ENCODE results near the gene ATP5F1E. TPM values are rescaled to one million over a fixed set of nuclear protein-coding genes. Genes with fewer than 3 reads are reported as not detected.
"Not testable (repeated sequence)": the region's sequence is repeated elsewhere in the genome, so short reads cannot be mapped to it uniquely, and the experiment has no call there.

ATP5F1E gene
- total RNA-seq, 1 donor from 2014 or later = 27.9 TPM

- DNase-seq (ENCODE audit: extremely low read depth, low read depth, low spot score) = no peak
Measured at GRCh38 chr20:58992911-58993310, 39.2 kb downstream of the ATP5F1E start.

- DNase-seq (ENCODE audit: extremely low read depth, low read depth, low spot score) = no peak
Measured at GRCh38 chr20:58991715-58992114, 40.4 kb downstream of the ATP5F1E start.

GRCh38 chr20:58990651-58991445 lies 41.3 kb downstream of the ATP5F1E start:
- DNase-seq (ENCODE audit: extremely low read depth, low read depth, low spot score) = no peak

GRCh38 chr20:58989196-58989595 lies 42.9 kb downstream of the ATP5F1E start:
- no peak for DNase-seq (ENCODE audit: extremely low read depth, low read depth, low spot score)

GRCh38 chr20:58988565-58988882 lies 43.6 kb downstream of the ATP5F1E start:
- no peak for DNase-seq (ENCODE audit: extremely low read depth, low read depth, low spot score)

GRCh38 chr20:58987790-58988564 lies 44.2 kb downstream of the ATP5F1E start:
- DNase-seq (ENCODE audit: extremely low read depth, low read depth, low spot score) = no peak

- DNase-seq (ENCODE audit: extremely low read depth, low read depth, low spot score) = no peak
Measured at GRCh38 chr20:58986968-58987517, 45.1 kb downstream of the ATP5F1E start.

GRCh38 chr20:58986286-58986967 lies 45.7 kb downstream of the ATP5F1E start:
- no peak for DNase-seq (ENCODE audit: extremely low read depth, low read depth, low spot score)

- DNase-seq (ENCODE audit: extremely low read depth, low read depth, low spot score) = no peak
Measured at GRCh38 chr20:58985656-58986055, 46.5 kb downstream of the ATP5F1E start.

GRCh38 chr20:58984691-58985090 lies 47.4 kb downstream of the ATP5F1E start:
- DNase-seq (ENCODE audit: extremely low read depth, low read depth, low spot score) = no peak

- not testable (repeated sequence) for DNase-seq (ENCODE audit: extremely low read depth, low read depth, low spot score)
Measured at GRCh38 chr20:58983115-58983468, 49.0 kb downstream of the ATP5F1E start.

- no peak for DNase-seq (ENCODE audit: extremely low read depth, low read depth, low spot score)
Measured at GRCh38 chr20:58982406-58983114, 49.6 kb downstream of the ATP5F1E start.

GRCh38 chr20:58981628-58982364 lies 50.3 kb downstream of the ATP5F1E start:
- no peak for DNase-seq (ENCODE audit: extremely low read depth, low read depth, low spot score)

GRCh38 chr20:58980711-58981627 lies 51.2 kb downstream of the ATP5F1E start, which contains the start of gene NELFCD:
Gene NELFCD (plus strand): TSS chr20:58981256. CDS start chr20:58981310, 54 bp downstream.
- no peak for DNase-seq (ENCODE audit: extremely low read depth, low read depth, low spot score)

GRCh38 chr20:58978351-58979190 lies 53.6 kb downstream of the ATP5F1E start:
- DNase-seq (ENCODE audit: extremely low read depth, low read depth, low spot score) = no peak

GRCh38 chr20:58976061-58976730 lies 55.9 kb downstream of the ATP5F1E start:
- DNase-seq (ENCODE audit: extremely low read depth, low read depth, low spot score) = no peak
